Endothelial cell of umbilical vein (primary cell): ENCODE results near the gene SLC25A27.

Experiments
- CTCF ChIP-seq, 2 donors: IDR thresholded peaks; 1 replicate in 1 of 2; 2 replicates in 1 of 2; pipeline ENCODE4 v1.5.1; 2011; ENCODE audit warnings: low read length in 2 of 2, mild to moderate bottlenecking in 2 of 2, moderate library complexity in 2 of 2, control low read depth in 1 of 2, inconsistent platforms in 1 of 2, low read depth in 1 of 2; ENCODE audit not compliant: insufficient read depth in 1 of 2; ENCODE audit errors: extremely low read depth in 1 of 2
- EZH2 ChIP-seq: IDR thresholded peaks from 2 replicates; pipeline ENCODE4 v1.6.1; 2012; ENCODE audit warnings: borderline replicate concordance, low read depth, mild to moderate bottlenecking, moderate library complexity, low read length, inconsistent platforms; ENCODE audit not compliant: severe bottlenecking

- peak; percentile 31 for TF ChIP-seq EZH2
- no peak for TF ChIP-seq CTCF (IDR thresholded peaks at IDR 0.05; ENCODE audit: extremely low read depth in 1 of 2, insufficient read depth in 1 of 2, low read depth in 1 of 2, low read length in 2 of 2)
Observed at GRCh38 chr6:46652232-46652602, 558 bp upstream of the SLC25A27 start.
